Smooth muscle cell (in vitro differentiated cells): ENCODE data around the gene GRK1. TPM values are rescaled to one million over a fixed set of nuclear protein-coding genes. Genes with fewer than 3 reads are reported as not detected.

Experiments used
- DNase-seq: peaks from one replicate; lab custom pipeline; 2025; ENCODE audit not compliant: unreplicated experiment; lab: John Stamatoyannopoulos, UW
- H2AFZ ChIP-seq: fragments of 200-600 bp; sonication (generic); 2 replicates; pipeline ENCODE4 v1.6.0; 2016; ENCODE audit warnings: antibody characterized with exemption, low read depth, mild to moderate bottlenecking
- H3F3A ChIP-seq: fragments of 200-600 bp; sonication (generic); 2 replicates; pipeline ENCODE4 v1.6.0; 2017; ENCODE audit warnings: antibody characterized with exemption, low read depth
- H3K27ac ChIP-seq: fragments of 200-600 bp; sonication (generic); 2 replicates; pipeline ENCODE4 v1.5.1; 2016; ENCODE audit warnings: low read depth, mild to moderate bottlenecking
- H3K27me3 ChIP-seq: fragments of 200-600 bp; sonication (generic); 2 replicates; pipeline ENCODE4 v1.6.1; 2016; ENCODE audit warnings: low read depth, mild to moderate bottlenecking
- H3K36me3 ChIP-seq: fragments of 200-600 bp; sonication (generic); 2 replicates; pipeline ENCODE4 v1.5.1; 2016; ENCODE audit warnings: low read depth
- H3K4me1 ChIP-seq: fragments of 200-600 bp; sonication (generic); 2 replicates; pipeline ENCODE4 v1.5.1; 2016; ENCODE audit warnings: low read depth
- H3K4me2 ChIP-seq: fragments of 200-600 bp; sonication (generic); 2 replicates; pipeline ENCODE4 v1.6.0; 2016; ENCODE audit warnings: mild to moderate bottlenecking
- H3K4me3 ChIP-seq: fragments of 200-600 bp; sonication (generic); 2 replicates; pipeline ENCODE4 v1.5.1; 2016; ENCODE audit warnings: mild to moderate bottlenecking
- H3K79me2 ChIP-seq: fragments of 200-600 bp; sonication (generic); 2 replicates; pipeline ENCODE4 v1.6.0; 2016; ENCODE audit warnings: low read depth, mild to moderate bottlenecking
- H3K9ac ChIP-seq: fragments of 200-600 bp; sonication (generic); 2 replicates; pipeline ENCODE4 v1.6.0; 2016; ENCODE audit warnings: low read depth
- H3K9me3 ChIP-seq: fragments of 200-600 bp; sonication (generic); replicated peaks from 2 replicates; pipeline ENCODE4 v1.5.1; 2016; ENCODE audit warnings: low read depth
- H4K20me1 ChIP-seq: fragments of 200-600 bp; sonication (generic); 2 replicates; pipeline ENCODE4 v1.6.0; 2016; ENCODE audit warnings: low read depth
- CTCF ChIP-seq: fragments of 200-600 bp; sonication (generic); IDR thresholded peaks from 2 replicates; pipeline ENCODE4 v1.5.1; 2017; ENCODE audit warnings: borderline replicate concordance, mild to moderate bottlenecking, antibody characterized with exemption; ENCODE audit not compliant: insufficient read depth, poor library complexity, severe bottlenecking
- WGBS: methylation state at CpG from one replicate; pipeline ENCODE4 v1.1.7; 2016; ENCODE audit warnings: low lambda C conversion rate; 5-methylcytosine and 5-hydroxymethylcytosine counted together
- polyA plus RNA-seq: library from polyadenylated mRNA; unstranded; fragments of >200 nt; fragmentation: Nextera tagmentation; extraction: Ambion mirVana; gene quantifications from 2 replicates; pipeline ENCODE4 v1.2.1, GENCODE V29; 2016
- total RNA-seq: library from RNA; depleted of rRNA; stranded (reverse); fragments of >200 nt; gene quantifications from 2 replicates; pipeline ENCODE4 v1.2.3, GENCODE V29; 2014

Gene GRK1
- total and polyA plus RNA-seq, 2 experiments from 2014 or later = not detected

- no peak overlapping the region for H3K4me3 ChIP-seq
Observed at GRCh38 chr13:113730258-113730691, 63.3 kb downstream of the GRK1 start.

DNA sequence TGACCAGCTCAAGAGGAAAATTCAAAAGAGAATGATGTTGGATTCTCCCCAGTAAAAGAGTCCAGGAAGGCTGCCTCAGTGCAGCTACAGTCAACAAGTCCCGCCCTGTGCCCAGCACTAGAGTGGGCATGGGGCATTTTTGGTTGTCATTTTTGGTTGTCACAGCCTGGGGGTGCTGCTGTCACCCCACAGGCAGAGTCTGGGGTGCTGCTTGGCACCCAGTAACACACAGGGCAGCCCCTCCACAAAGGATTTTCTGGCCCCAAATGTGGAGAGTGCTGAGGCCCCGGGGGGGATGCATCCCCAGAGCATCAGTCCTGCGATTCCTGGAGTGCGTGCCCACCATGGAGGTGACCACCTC is 63.8 kb downstream of the GRK1 start:
- no peak overlapping the region for H3K4me3 ChIP-seq
- no peak overlapping the region for H3K4me2 ChIP-seq
- no peaks in the 10 kb centered on the region for H3K4me1 ChIP-seq
- H3K36me3 ChIP-seq = no peaks in the 10 kb centered on the region
- no peak overlapping the region for H3K9ac ChIP-seq
- H3K9me3 ChIP-seq = no peaks in the 10 kb centered on the region
- no peaks in the 10 kb centered on the region for H3K79me2 ChIP-seq
- no peaks in the 10 kb centered on the region for H4K20me1 ChIP-seq
- H3F3A ChIP-seq = no peaks in the 10 kb centered on the region
- no peak for TF ChIP-seq CTCF
- H2AFZ ChIP-seq = no peak overlapping the region
- WGBS = 100% methylated on average over 4 of the region's 4 CpGs
- no peak for DNase-seq
- H3K27me3 ChIP-seq = no peaks in the 10 kb centered on the region
- H3K27ac ChIP-seq = no peak overlapping the region

More at GRCh38 chr13:113730258-113730691, 63.3 kb downstream of the GRK1 start:
- WGBS = 84% methylated on average over 17 of the region's 21 CpGs
- no peak overlapping the region for H3K27ac ChIP-seq
- TF ChIP-seq CTCF = no peak
- no peak for DNase-seq
- no peaks in the 10 kb centered on the region for H3K9me3 ChIP-seq
- no peaks in the 10 kb centered on the region for H3K27me3 ChIP-seq
- H3K4me2 ChIP-seq = no peak overlapping the region
- no peak overlapping the region for H3K9ac ChIP-seq
- no peaks in the 10 kb centered on the region for H4K20me1 ChIP-seq
- no peaks in the 10 kb centered on the region for H3K79me2 ChIP-seq
- no peaks in the 10 kb centered on the region for H3K36me3 ChIP-seq
- H2AFZ ChIP-seq = no peak overlapping the region
- H3F3A ChIP-seq = no peaks in the 10 kb centered on the region
- no peaks in the 10 kb centered on the region for H3K4me1 ChIP-seq

GRCh38 chr13:113731192-113732175 is 64.5 kb downstream of the GRK1 start:
- Histone ChIP-seq H3K4me1 (no peaks in the 10 kb centered on the region), H3K27me3 (no peaks in the 10 kb centered on the region), H4K20me1 (no peaks in the 10 kb centered on the region), H3F3A (no peaks in the 10 kb centered on the region), H3K9ac (no peak overlapping the region), H3K9me3 (no peaks in the 10 kb centered on the region), H2AFZ (no peak overlapping the region), H3K36me3 (no peaks in the 10 kb centered on the region), H3K27ac (no peak overlapping the region), H3K4me2 (no peak overlapping the region), H3K4me3 (no peak overlapping the region), H3K79me2 (no peaks in the 10 kb centered on the region)
- WGBS = 80% methylated on average over 30 of the region's 32 CpGs
- DNase-seq = no peak
- TF ChIP-seq CTCF = no peak
